ENCODE results near the gene DAPL1.

DNA sequence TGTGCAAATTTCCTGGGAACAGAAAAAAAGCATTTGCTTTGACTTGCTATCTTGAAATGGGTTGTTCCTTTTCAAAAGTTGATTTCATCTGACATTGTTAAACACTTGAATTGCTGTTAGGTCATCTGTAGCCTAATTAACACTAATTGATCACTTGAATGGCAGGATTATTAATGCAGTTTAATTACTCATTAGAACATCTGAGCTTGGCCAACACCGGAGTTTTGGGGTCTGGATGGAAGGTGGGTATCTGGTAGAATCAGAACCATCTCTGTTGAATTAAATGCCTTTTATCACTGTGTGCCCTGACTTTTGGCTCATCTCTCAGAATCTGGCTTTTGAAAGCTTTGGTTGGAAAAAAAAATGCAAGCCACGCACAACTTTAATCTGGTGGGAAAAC lies 8.4 kb downstream of the DAPL1 start:
- TF ChIP-seq, protein P1, sequence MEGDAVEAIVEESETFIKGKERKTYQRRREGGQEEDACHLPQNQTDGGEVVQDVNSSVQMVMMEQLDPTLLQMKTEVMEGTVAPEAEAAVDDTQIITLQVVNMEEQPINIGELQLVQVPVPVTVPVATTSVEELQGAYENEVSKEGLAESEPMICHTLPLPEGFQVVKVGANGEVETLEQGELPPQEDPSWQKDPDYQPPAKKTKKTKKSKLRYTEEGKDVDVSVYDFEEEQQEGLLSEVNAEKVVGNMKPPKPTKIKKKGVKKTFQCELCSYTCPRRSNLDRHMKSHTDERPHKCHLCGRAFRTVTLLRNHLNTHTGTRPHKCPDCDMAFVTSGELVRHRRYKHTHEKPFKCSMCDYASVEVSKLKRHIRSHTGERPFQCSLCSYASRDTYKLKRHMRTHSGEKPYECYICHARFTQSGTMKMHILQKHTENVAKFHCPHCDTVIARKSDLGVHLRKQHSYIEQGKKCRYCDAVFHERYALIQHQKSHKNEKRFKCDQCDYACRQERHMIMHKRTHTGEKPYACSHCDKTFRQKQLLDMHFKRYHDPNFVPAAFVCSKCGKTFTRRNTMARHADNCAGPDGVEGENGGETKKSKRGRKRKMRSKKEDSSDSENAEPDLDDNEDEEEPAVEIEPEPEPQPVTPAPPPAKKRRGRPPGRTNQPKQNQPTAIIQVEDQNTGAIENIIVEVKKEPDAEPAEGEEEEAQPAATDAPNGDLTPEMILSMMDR (conservative IDR thresholded peaks at IDR 0.05 in 1 of 2, IDR thresholded peaks at IDR 0.05 in 1 of 2; ENCODE audit: extremely low read depth in 1 of 2, insufficient read depth in 1 of 2, low read depth in 1 of 2, low read length in 2 of 2), result no peak
- no peak for TF ChIP-seq EZH2 (IDR thresholded peaks at IDR 0.05; ENCODE audit: borderline replicate concordance, low read length)

All from mammary epithelial cell (primary cell).